GM06990 (cell line): Measurements from ENCODE around the gene BTBD18.

Experiments used
- DNase-seq: peaks from one replicate; pipeline ENCODE4 v3.0.0-alpha.2; 2011; ENCODE audit not compliant: insufficient read length; ENCODE audit errors: extremely low read depth
- H3K27me3 ChIP-seq: replicated peaks from 2 replicates; pipeline ENCODE4 v1.6.0; 2011; ENCODE audit warnings: low read length; ENCODE audit not compliant: control insufficient read depth, insufficient read depth
- H3K36me3 ChIP-seq: 2 replicates; pipeline ENCODE4 v1.5.1; 2011; ENCODE audit warnings: low read length; ENCODE audit not compliant: control insufficient read depth, insufficient read depth
- H3K4me3 ChIP-seq: replicated peaks from 2 replicates; pipeline ENCODE4 v1.5.1; 2011; ENCODE audit warnings: low read depth, mild to moderate bottlenecking, control low read depth, low read length
- CTCF ChIP-seq: IDR thresholded peaks from 2 replicates; pipeline ENCODE4 v1.5.1; 2011; ENCODE audit warnings: low read length, control low read depth, mild to moderate bottlenecking, inconsistent platforms; ENCODE audit not compliant: insufficient read depth, poor library complexity, severe bottlenecking

BTBD18 gene

GRCh38 chr11:57777969-57778317, 26.3 kb upstream of the BTBD18 start:
- no peaks in the 10 kb centered on the region for H3K36me3 ChIP-seq
- no peak for DNase-seq
- H3K4me3 ChIP-seq, result no peak overlapping the region
- no peaks in the 10 kb centered on the region for H3K27me3 ChIP-seq
- TF ChIP-seq CTCF, result no peak

- TF ChIP-seq CTCF, result no peak
- no peak for DNase-seq
- no peak overlapping the region for H3K4me3 ChIP-seq
- no peaks in the 10 kb centered on the region for H3K36me3 ChIP-seq
- H3K27me3 ChIP-seq, result no peaks in the 10 kb centered on the region
These were observed 25.1 kb upstream of the BTBD18 start for GRCh38 chr11:57776577-57777210.

- Histone ChIP-seq H3K4me3 (no peak overlapping the region), H3K36me3 (no peaks in the 10 kb centered on the region), H3K27me3 (no peaks in the 10 kb centered on the region)
- TF ChIP-seq CTCF, result no peak
- no peak for DNase-seq
These were observed 24.5 kb upstream of the BTBD18 start for GRCh38 chr11:57776031-57776521.

GRCh38 chr11:57775491-57775890, 23.9 kb upstream of the BTBD18 start:
- Histone ChIP-seq H3K36me3 (no peaks in the 10 kb centered on the region), H3K4me3 (no peak overlapping the region), H3K27me3 (no peaks in the 10 kb centered on the region)
- no peak for DNase-seq
- TF ChIP-seq CTCF, result no peak

GRCh38 chr11:57773026-57773598, 21.5 kb upstream of the BTBD18 start:
- Histone ChIP-seq H3K27me3 (no peaks in the 10 kb centered on the region), H3K4me3 (no peak overlapping the region), H3K36me3 (no peaks in the 10 kb centered on the region)
- no peak for TF ChIP-seq CTCF
- no peak for DNase-seq
